Activated CD8-positive, alpha-beta T cell treated with anti-CD3 and anti-CD28 coated beads for 36 hours (primary cell): ENCODE results near the gene TEAD4. TPM values are rescaled to one million over a fixed set of nuclear protein-coding genes. Genes with fewer than 3 reads are reported as not detected.

Experiments
- ATAC-seq: fragments of 200-7000 bp; cut with Tn5 transposase; one replicate; pipeline ENCODE4 v1.10.0; 2021; ENCODE audit warnings: mild to moderate bottlenecking, moderate library complexity
- CTCF ChIA-PET: fragments of 350-600 bp; sonication (Branson Sonifier 250); formaldehyde crosslinking; loops from one replicate; lab custom pipeline; 2021; ENCODE audit warnings: antibody characterized with exemption; lab: Charles Lee
- POLR2A ChIA-PET: fragments of 350-600 bp; sonication (Branson Sonifier 250); formaldehyde crosslinking; loops from one replicate; lab custom pipeline; 2021; ENCODE audit warnings: antibody characterized with exemption; lab: Charles Lee
- DNase-seq: peaks from one replicate; pipeline ENCODE4 v3.0.0-alpha.2; 2020
- H3K27ac Mint-ChIP-seq: one replicate; pipeline ENCODE4 v1.8.0; 2021; ENCODE audit warnings: mild to moderate bottlenecking, mixed read lengths
- H3K27me3 Mint-ChIP-seq: one replicate; pipeline ENCODE4 v1.8.0; 2021; ENCODE audit warnings: mixed read lengths
- H3K36me3 Mint-ChIP-seq: one replicate; pipeline ENCODE4 v1.8.0; 2021; ENCODE audit warnings: low read depth, mixed read lengths
- H3K4me1 Mint-ChIP-seq: one replicate; pipeline ENCODE4 v1.8.0; 2021; ENCODE audit warnings: low read depth, mixed read lengths
- H3K4me3 Mint-ChIP-seq: one replicate; pipeline ENCODE4 v1.8.0; 2021; ENCODE audit warnings: mild to moderate bottlenecking, moderate library complexity, mixed read lengths
- H3K9me3 Mint-ChIP-seq: one replicate; pipeline ENCODE4 v1.8.0; 2021; ENCODE audit warnings: mixed read lengths
- CTCF ChIP-seq: fragments of 200-600 bp; IDR thresholded peaks from one replicate; pipeline ENCODE4 v1.8.0; 2022; ENCODE audit warnings: antibody characterized with exemption, mild to moderate bottlenecking
- intact Hi-C: fragments of 100-400 bp; cut with micrococcal nuclease; formaldehyde crosslinking; loops from one replicate; pipeline ENCODE4 v1.10.0; 2022
- total RNA-seq, 2 experiments: library from RNA; stranded (reverse); gene quantifications; one replicate each; pipeline ENCODE4 v1.2.3, GENCODE V29; 2021

Gene TEAD4
- total RNA-seq, 2 experiments from 2014 or later, result 4.5 to 4.6 TPM

GRCh38 chr12:2944401-2945047, 14.7 kb upstream of the TEAD4 start:
- Mint-ChIP-seq H3K4me1 (no peaks in the 10 kb centered on the region), H3K27ac (no peak overlapping the region), H3K27me3 (peaks cover 1% of the 10 kb centered on the region), H3K36me3 (no peaks in the 10 kb centered on the region), H3K4me3 (no peak overlapping the region), H3K9me3 (no peaks in the 10 kb centered on the region)
- ATAC-seq (peak; percentile 98), DNase-seq (peak; percentile 80)
- CTCF ChIA-PET, result interaction anchor here (0.6 to 2.7 kb wide), 24 partner anchors 10 to 129 kb away, joined by 3 to 25 read pairs (median 4); partner anchors contain the start of genes FOXM1, RHNO1 and TEX52
- peak; percentile 83 for TF ChIP-seq CTCF
- intact Hi-C loops, result no loop called here
- POLR2A ChIA-PET, result interaction anchor here (0.6 kb wide), 1 partner anchor 52 kb away, joined by 3 read pairs; no protein-coding TSS in a partner anchor

DNA sequence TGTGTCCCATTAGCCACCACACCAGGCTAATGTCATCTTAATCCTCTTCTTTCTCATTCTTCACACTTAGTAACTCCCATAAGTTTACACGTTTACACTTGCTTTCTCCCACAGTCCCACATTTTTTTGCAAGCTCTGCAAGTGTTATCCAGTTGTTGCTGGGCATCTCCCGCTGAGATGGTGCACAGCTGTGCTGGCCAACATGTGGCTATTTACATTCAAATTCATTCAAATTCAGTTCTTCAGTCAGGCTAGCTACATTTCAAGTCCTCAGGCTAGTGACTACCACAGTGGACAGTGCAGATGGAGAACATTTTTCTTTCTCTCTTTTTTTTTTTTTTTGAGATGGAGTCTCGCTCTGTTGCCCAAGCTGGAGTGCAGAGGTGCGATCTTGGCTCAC, 9.8 kb upstream of the TEAD4 start:
- ChIA-PET POLR2A (no interaction called here), CTCF (no interaction called here)
- DNase-seq, result no peak
- H3K27me3 Mint-ChIP-seq, result peaks cover 3% of the 10 kb centered on the region
- no peak overlapping the region for H3K4me3 Mint-ChIP-seq
- H3K36me3 Mint-ChIP-seq, result no peaks in the 10 kb centered on the region
- intact Hi-C loops, result no loop called here
- H3K4me1 Mint-ChIP-seq, result no peaks in the 10 kb centered on the region
- no peaks in the 10 kb centered on the region for H3K9me3 Mint-ChIP-seq
- no peak for TF ChIP-seq CTCF
- ATAC-seq, result no peak
- H3K27ac Mint-ChIP-seq, result no peak overlapping the region

- peaks cover 8% of the 10 kb centered on the region for H3K4me1 Mint-ChIP-seq
- H3K9me3 Mint-ChIP-seq, result no peaks in the 10 kb centered on the region
- ChIA-PET CTCF (interaction anchor here (0.9 kb wide), 1 partner anchor 12 kb away, joined by 4 read pairs; no protein-coding TSS in a partner anchor), POLR2A (no interaction called here)
- DNase-seq (no peak), ATAC-seq (no peak)
- no peak for TF ChIP-seq CTCF
- H3K4me3 Mint-ChIP-seq, result no peak overlapping the region
- intact Hi-C loops, result no loop called here
- peaks cover 31% of the 10 kb centered on the region for H3K27me3 Mint-ChIP-seq
- no peak overlapping the region for H3K27ac Mint-ChIP-seq
- H3K36me3 Mint-ChIP-seq, result no peaks in the 10 kb centered on the region
Observed at GRCh38 chr12:2955888-2956287, 3.3 kb upstream of the TEAD4 start.

- Mint-ChIP-seq H3K27me3 (peaks cover 43% of the 10 kb centered on the region), H3K4me1 (peaks cover 8% of the 10 kb centered on the region), H3K4me3 (peak overlapping the region; percentile 64), H3K36me3 (no peaks in the 10 kb centered on the region), H3K27ac (no peak overlapping the region), H3K9me3 (no peaks in the 10 kb centered on the region)
- DNase-seq, result no peak
- POLR2A ChIA-PET, result no interaction called here
- CTCF ChIA-PET, result interaction anchor here (1.7 kb wide), 1 partner anchor 14 kb away, joined by 4 read pairs; no protein-coding TSS in a partner anchor
- intact Hi-C loops, result no loop called here
- no peak for TF ChIP-seq CTCF
- no peak for ATAC-seq
Observed at GRCh38 chr12:2957816-2958431, 1.3 kb upstream of the TEAD4 start.
